Inflammatory macrophage treated with lipopolysaccharide for 1 hour (primary cell): ENCODE data around the gene ERG.

Experiments used
- DNase-seq, 2 donors: peaks; one replicate each; pipeline ENCODE4 v3.0.0-alpha.2; 2020 to 2022

Gene ERG

GRCh38 chr21:38472412-38473108 is 25.7 kb downstream of the ERG start:
- peak in 1 of 2 donors; percentile 52 for DNase-seq

- DNase-seq, result no peak
Measured at GRCh38 chr21:38471766-38472165, 26.5 kb downstream of the ERG start.

DNA sequence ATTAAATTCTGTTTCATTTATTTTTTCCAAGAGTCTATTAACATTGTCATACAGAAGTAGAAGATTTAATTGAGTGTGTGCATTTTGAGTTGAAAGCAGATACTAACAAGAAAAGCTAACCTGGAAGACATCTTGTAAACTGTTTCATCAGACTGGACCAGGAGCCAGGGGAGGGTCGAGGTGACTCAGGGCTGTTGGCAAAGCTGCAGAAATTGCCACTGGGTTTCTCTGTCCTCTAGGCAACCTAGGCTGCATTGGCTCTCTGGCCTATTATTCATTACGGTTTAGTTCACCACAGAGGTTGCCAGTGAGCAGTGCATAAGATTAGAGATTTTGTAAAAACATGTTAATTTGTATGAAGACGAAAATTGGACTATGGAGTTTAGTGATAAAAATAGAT is 27.5 kb downstream of the ERG start:
- DNase-seq, result no peak

DNA sequence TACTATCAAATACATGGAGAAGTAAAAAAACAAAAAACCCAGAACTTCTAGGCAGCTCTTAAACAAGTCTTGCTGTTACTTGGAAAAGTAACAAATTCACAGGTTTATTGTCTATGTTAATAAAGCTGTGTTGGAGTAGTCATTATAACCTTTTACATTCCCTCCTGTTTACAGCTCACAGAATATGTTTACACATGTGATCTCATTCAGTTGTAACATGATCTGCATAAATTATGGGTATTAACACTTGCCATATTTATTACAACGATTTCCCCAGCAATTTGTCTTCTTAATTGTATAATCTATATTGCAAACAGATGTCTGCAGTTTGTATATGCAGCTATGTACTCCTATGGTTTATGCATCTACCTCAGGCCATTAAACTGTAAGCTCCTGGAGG is 28.6 kb downstream of the ERG start:
- no peak for DNase-seq

DNA sequence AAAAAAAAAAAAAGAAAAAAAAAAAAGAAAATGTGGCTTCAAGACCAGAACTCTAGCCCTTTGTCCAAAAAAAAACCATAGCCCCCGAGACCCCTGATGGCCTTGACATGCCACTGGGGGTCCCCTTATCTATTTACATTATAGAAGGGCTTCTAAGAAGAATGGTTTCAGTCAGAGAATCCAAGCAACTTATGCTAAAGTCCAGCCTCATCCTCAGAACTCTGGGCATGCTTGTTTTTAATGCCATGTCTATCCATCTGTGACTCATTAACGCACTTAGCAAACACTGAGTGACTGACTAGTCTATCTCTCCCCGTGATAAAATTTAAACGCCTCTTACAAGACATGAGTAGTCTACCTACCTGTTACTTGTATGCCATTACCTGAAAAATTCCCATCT is 29.3 kb downstream of the ERG start:
- no peak for DNase-seq

- no peak for DNase-seq
Measured at GRCh38 chr21:38467911-38468310, 30.4 kb downstream of the ERG start.

GRCh38 chr21:38467374-38467773 is 30.9 kb downstream of the ERG start:
- DNase-seq, result peak; percentile 34 to 61

- peak; percentile 83 to 92 for DNase-seq
Measured at GRCh38 chr21:38460171-38460742, 38.0 kb downstream of the ERG start.

DNA sequence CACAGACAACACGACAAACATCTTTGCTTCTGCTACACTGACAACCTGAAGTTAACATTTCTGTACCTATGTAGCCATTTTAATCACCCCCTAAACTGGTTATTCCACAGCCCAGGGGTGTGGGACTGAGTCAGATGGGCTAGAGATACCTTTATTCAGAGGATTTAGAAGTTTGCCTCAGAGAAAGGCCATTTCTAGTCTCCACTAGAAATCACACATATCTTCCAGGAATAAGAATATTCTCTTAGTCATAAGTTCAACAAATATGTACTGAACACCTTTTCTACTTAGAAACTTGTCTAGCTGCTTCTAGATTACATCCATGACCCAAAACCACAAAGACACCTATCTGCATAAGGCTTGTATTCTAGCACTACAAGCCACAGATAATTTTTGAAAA is 38.8 kb downstream of the ERG start:
- DNase-seq, result no peak

GRCh38 chr21:38455403-38455802 is 42.9 kb downstream of the ERG start:
- DNase-seq, result no peak

GRCh38 chr21:38454702-38455101 is 43.6 kb downstream of the ERG start:
- no peak for DNase-seq

DNA sequence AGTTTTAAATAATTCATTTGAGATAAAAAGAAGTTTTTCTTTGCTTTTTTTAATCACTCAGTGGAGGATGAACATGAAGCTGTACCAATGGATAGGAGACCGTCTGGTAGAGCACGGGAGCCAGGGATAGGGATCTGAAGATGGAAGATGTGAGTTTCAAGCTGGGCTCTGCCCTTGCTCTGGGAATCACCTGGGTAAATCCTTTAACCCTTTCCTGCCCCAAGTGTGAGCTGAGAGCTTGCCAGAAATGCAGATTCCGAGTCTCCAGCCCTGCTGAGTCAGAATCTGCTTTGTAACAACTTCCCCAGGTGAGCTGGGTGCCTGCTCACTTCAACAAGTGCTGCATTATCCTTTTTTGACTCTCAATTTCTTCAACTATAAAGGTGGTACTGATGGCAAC is 44.1 kb downstream of the ERG start:
- DNase-seq, result no peak

GRCh38 chr21:38448671-38449385 is 49.4 kb downstream of the ERG start:
- no peak for DNase-seq

GRCh38 chr21:38447611-38448010 is 50.7 kb downstream of the ERG start:
- no peak for DNase-seq

DNA sequence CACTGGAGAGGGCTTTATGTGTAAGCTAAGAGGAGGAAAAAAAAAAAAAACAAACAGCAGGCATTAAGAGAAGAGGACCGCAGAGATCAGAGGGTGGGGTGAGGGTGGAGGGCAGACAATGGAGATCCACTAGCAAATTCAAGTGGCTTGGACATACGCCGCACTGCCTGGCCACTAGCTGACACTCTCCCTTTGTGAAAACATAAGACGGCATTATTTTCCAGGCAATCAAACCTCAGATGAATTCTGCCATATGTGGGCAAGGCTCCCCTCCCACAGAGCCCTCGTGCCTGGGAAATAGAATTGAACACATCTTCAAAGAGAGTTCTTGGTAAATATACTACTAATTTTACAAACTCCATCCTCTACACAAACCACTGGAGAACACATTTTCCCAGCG is 53.6 kb downstream of the ERG start:
- no peak for DNase-seq

- no peak for DNase-seq
Measured at GRCh38 chr21:38443110-38443509, 55.2 kb downstream of the ERG start.

DNA sequence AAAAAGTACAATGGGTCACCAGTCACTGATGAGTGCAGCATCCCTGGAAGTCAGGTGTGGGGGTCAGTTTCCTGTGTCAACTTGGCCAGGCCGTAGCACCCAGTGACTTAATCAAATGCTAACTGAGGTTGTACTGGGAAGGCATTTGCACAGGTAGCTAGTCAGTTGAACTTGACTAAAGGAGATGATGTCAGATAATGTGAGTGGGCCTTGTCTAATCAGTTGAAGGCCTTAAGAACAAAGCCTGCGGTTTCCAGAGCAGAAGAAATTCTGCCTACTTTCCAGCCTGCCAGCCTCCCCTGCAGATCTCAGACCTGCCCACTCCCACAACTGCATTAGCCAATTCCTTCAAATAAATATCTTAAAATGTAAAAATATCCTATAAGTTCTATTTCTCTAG is 57.1 kb downstream of the ERG start:
- no peak for DNase-seq

GRCh38 chr21:38440746-38441145 is 57.5 kb downstream of the ERG start:
- DNase-seq, result peak; percentile 12 to 48

DNA sequence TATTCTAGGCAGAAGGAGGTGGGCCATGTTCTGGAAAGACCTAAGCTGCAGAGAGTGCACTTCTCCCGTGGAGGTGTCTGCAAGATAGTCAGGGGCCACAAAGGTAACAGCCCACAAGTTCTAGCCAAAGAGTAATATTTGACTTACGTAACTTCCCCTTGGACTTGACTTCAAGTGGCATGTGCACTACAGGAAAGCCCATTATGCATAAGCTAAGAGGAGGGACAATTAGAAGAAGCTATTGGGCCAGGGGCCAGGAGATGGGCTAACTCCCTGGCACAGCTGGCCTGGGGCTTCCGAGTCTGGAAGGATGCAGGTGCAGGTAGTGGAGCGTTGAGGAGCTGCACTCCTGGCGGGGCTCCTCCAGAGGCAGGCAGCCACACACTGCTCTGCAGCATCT is 58.3 kb downstream of the ERG start:
- peak; percentile 36 to 60 for DNase-seq

DNA sequence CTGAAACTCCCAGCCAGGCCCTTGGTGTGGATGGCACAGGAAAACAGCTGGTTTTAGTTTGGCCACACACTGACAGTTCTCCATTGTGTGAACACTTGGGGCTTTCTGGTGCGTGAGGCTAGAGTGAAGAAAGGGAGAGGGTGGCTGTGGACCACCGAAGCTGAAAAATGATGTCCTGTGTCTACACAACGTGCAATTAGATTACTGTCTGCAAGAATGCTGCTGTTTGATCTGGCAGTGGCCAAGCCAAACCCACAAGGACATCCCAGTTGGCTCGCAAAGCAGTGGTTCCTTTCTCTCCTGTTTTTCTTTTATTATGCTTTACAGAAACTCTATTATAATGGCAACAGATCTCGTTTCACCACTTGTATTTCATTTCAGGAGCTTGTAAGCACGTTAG is 58.9 kb downstream of the ERG start:
- DNase-seq, result no peak

DNA sequence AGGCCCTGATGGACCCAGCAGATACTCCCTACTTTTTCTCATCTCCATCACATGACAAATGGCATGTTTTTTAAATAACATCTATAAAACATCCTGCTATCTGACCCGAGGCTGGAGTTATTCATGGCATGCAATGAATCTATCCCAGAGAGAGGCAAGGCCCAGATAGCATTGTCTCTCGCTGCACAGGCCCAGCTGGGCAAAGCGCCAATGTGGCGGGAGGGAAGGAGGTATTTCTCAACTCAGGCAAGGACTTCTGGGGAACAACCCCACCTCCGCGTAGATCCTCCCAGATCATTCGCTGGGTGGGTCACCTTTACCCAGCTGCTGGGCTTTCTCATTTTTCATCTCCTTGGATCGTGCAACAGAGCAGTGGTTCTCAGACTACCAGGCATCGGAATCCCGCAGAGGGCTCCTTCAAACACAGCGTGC is 59.8 kb downstream of the ERG start:
- peak; percentile 40 to 67 for DNase-seq

DNA sequence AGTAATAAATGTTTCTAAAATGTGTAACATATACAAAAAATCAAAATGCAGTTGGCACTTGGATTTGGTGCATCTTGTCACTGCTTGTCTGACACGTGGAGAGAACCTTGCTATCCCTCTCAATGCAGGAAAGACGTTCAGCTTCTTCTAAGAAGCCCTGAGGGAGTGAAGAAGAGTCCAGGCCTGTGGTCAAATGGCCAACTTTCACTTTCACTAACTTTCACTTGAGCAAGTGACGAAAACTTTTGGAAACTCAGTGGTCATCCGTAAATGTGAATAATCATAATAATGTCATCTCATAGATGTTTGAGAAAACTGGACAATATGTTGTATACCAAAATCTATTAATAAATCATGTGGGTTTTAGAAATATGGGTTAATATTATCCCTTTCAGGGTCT is 61.9 kb downstream of the ERG start:
- peak; percentile 18 to 19 for DNase-seq

GRCh38 chr21:38434913-38435533 is 63.3 kb downstream of the ERG start:
- no peak for DNase-seq

DNA sequence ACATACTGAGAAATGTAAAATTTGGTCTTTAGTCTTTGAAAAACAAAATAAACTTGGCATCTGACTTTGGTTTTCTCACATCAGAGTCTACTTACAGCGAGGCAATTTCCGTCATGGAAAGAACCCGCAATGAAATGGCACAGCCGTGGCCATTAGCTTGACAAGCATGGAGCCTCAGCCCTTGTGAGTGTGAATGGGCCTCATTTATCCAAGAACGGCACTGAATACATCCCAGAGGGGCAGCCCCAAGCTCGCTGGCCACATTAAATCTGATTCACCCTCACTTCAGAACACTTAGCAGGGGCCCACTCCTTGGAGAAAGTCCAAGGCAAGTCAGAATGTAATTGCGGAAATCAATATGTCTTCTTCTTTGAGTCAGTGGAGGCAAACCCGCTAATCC is 64.8 kb downstream of the ERG start:
- DNase-seq, result no peak
